Measurements from ENCODE around the gene TMUB1. TPM values are rescaled to one million over a fixed set of nuclear protein-coding genes. Genes with fewer than 3 reads are reported as not detected.

Gene TMUB1
- total RNA-seq, 1 experiment from 2014 or later = 45.4 TPM

DNA sequence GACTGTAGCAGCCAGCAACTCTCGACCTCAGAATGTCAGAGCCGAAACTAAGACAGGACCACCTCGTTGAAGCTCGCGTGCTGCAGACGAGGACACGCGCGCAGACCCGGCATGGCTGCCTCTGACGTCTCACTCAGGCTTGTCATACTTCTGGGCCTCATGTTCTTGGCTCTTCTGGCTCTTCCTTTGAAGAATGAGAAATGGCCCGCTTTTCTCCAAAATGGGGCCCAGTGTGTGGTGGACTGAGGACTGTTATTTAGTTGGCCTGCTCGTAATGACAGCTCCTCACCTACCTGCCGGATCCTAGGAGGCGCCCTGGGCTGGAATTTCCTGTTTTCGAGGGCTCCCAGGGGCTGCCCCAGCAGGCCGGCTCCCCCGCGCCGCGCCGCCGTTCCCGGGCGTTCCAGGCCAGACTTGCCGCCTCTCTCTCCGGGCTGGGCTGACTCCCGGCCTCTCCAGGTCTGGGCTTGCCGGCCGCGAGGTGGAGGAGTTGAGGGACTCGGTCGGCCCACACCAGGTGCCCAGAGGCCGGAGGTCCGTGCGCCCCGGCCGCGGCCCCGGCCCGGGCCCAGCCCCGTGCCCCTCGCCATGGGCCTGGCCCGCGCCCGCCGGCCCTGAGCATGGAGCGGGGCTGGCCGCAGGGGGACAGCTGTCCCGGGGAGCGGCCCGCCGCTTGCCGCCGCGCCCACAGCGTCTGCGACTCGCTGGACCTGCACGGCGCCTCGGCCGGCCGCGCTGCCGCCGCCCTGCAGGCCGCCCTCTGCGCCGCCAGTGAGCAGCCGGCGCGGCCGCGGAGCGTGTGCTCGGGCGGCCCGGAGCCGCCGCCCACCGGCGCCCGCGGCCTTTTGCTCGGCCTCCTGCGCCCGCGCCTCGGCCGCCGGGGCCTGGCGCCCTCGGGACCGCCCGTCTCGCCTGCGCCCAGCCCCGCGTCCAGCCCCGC, 31.1 kb upstream of the TMUB1 start:
- Histone ChIP-seq H3K4me2 (ENCODE audit: insufficient read depth, insufficient read length, low read length) (peak overlapping the region; percentile 19), H2BK120ac (ENCODE audit: low read depth, low read length, poor library complexity, severe bottlenecking) (no peak overlapping the region), H3K4ac (ENCODE audit: low read depth, low read length) (no peak overlapping the region), H4K91ac (ENCODE audit: insufficient read length, low read depth, low read length) (no peak overlapping the region), H4K5ac (ENCODE audit: insufficient read length, low read depth, low read length) (no peak overlapping the region), H2AFZ (ENCODE audit: low read length) (no peak overlapping the region), H3K4me1 (ENCODE audit: insufficient read depth, low read length) (peaks cover 7% of the 10 kb centered on the region; the same call in 1 of the 2 replicates), H4K20me1 (ENCODE audit: control insufficient read depth, insufficient read depth, insufficient read length) (peaks cover 4% of the 10 kb centered on the region), H2AK5ac (ENCODE audit: insufficient read length, low read length) (no peak overlapping the region), H3K23ac (ENCODE audit: insufficient read length, low read depth, low read length) (no peak overlapping the region), H3K79me2 (ENCODE audit: insufficient read depth, low read length) (peaks cover 4% of the 10 kb centered on the region; the same call in 1 of the 2 replicates), H3K27ac (ENCODE audit: insufficient read length, low read depth, low read length) (no peak overlapping the region), H2BK5ac (ENCODE audit: insufficient read length, low read length) (no peak overlapping the region), H3K23me2 (ENCODE audit: insufficient read length, low read depth, low read length, poor library complexity, severe bottlenecking) (no peaks in the 10 kb centered on the region), H3K14ac (ENCODE audit: insufficient read depth, low read length) (no peak overlapping the region; the same call in 1 of the 2 replicates), H3T11ph (ENCODE audit: low read length) (no peak overlapping the region), H3K18ac (ENCODE audit: insufficient read length, low read depth, low read length) (no peak overlapping the region), H2BK20ac (ENCODE audit: low read depth, low read length, poor library complexity, severe bottlenecking) (no peak overlapping the region), H3K9me3 (ENCODE audit: control insufficient read depth, low read depth, low read length) (no peaks in the 10 kb centered on the region), H4K8ac (replicated peaks; ENCODE audit: insufficient read length, low read depth, low read length) (no peak overlapping the region), H3K79me1 (ENCODE audit: insufficient read depth, low read depth, low read length, poor library complexity, severe bottlenecking) (peaks cover 3% of the 10 kb centered on the region), H2BK12ac (ENCODE audit: insufficient read length, low read depth, low read length) (no peak overlapping the region), H3K27me3 (ENCODE audit: insufficient read depth, low read length) (no peaks in the 10 kb centered on the region), H2BK15ac (ENCODE audit: low read depth, low read length) (no peak overlapping the region), H3K9ac (ENCODE audit: extremely low read depth, insufficient read length, low read length) (no peak overlapping the region), H3K56ac (ENCODE audit: insufficient read length, low read depth, low read length) (no peak overlapping the region)
- TF ChIP-seq, protein P1, sequence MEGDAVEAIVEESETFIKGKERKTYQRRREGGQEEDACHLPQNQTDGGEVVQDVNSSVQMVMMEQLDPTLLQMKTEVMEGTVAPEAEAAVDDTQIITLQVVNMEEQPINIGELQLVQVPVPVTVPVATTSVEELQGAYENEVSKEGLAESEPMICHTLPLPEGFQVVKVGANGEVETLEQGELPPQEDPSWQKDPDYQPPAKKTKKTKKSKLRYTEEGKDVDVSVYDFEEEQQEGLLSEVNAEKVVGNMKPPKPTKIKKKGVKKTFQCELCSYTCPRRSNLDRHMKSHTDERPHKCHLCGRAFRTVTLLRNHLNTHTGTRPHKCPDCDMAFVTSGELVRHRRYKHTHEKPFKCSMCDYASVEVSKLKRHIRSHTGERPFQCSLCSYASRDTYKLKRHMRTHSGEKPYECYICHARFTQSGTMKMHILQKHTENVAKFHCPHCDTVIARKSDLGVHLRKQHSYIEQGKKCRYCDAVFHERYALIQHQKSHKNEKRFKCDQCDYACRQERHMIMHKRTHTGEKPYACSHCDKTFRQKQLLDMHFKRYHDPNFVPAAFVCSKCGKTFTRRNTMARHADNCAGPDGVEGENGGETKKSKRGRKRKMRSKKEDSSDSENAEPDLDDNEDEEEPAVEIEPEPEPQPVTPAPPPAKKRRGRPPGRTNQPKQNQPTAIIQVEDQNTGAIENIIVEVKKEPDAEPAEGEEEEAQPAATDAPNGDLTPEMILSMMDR (conservative IDR thresholded peaks at IDR 0.05) = no peak
- WGBS (ENCODE audit: extremely low coverage, insufficient read length, low lambda C conversion rate) = no CpG with 5 or more reads among the region's 101 CpGs
- peaks cover 27% of the 10 kb centered on the region in 2 experiments for H3K4me1 Mint-ChIP-seq
- peaks cover 6% of the 10 kb centered on the region for H3K27me3 Mint-ChIP-seq (ENCODE audit: low read depth)
- peak; percentile 58 for DNase-seq
- peak overlapping the region; percentile 50 to 70 for H3K4me3 Mint-ChIP-seq
- H3K9me3 Mint-ChIP-seq = no peaks in the 10 kb centered on the region
- H3K36me3 Mint-ChIP-seq (ENCODE audit: insufficient read depth in 1 of 3, low read depth in 3 of 3) = peaks cover 8 to 16% (median 9%) of the 10 kb centered on the region in 3 experiments
- H3K27ac Mint-ChIP-seq = no peak overlapping the region

Data from H9 (cell line).